Skeletal muscle satellite cell (primary cell): Measurements from ENCODE around the gene MPLKIP. TPM values are rescaled to one million over a fixed set of nuclear protein-coding genes. Genes with fewer than 3 reads are reported as not detected.

Source experiments
- H3K27me3 ChIP-seq: 2 replicates; pipeline ENCODE4 v1.7.0; 2013; ENCODE audit warnings: low read length; ENCODE audit not compliant: control insufficient read depth, insufficient read depth
- H3K36me3 ChIP-seq: 2 replicates; pipeline ENCODE4 v1.7.0; 2013; ENCODE audit warnings: mild to moderate bottlenecking, control low read depth, low read length; ENCODE audit not compliant: insufficient read depth
- H3K4me1 ChIP-seq: 2 replicates; pipeline ENCODE4 v1.7.0; 2013; ENCODE audit warnings: low read length; ENCODE audit not compliant: control insufficient read depth, insufficient read depth
- H3K4me2 ChIP-seq: 2 replicates; pipeline ENCODE4 v1.7.0; 2013; ENCODE audit warnings: mild to moderate bottlenecking, low read length
- H3K4me3 ChIP-seq: 2 replicates; pipeline ENCODE4 v1.7.0; 2013; ENCODE audit warnings: low read length
- H3K9ac ChIP-seq: 2 replicates; pipeline ENCODE4 v1.7.0; 2013; ENCODE audit warnings: mild to moderate bottlenecking, low read depth, low read length, moderate library complexity
- H3K9me3 ChIP-seq: replicated peaks from 2 replicates; pipeline ENCODE4 v1.7.0; 2013; ENCODE audit warnings: mild to moderate bottlenecking, control low read depth, low read length
- small RNA-seq: library from RNA; depleted of rRNA; stranded (forward); fragments of <200 nt; gene quantifications from one replicate; pipeline ENCODE3, GENCODE V24; 2012

MPLKIP gene

GRCh38 chr7:40095695-40096327, 38.6 kb downstream of the MPLKIP start:
- H3K27me3 ChIP-seq: no peaks in the 10 kb centered on the region
- H3K4me3 ChIP-seq: no peak overlapping the region
- H3K4me1 ChIP-seq: no peaks in the 10 kb centered on the region
- H3K4me2 ChIP-seq: no peak overlapping the region
- H3K36me3 ChIP-seq: peaks cover 42% of the 10 kb centered on the region
- no peaks in the 10 kb centered on the region for H3K9me3 ChIP-seq
- H3K9ac ChIP-seq: no peak overlapping the region

- no peaks in the 10 kb centered on the region for H3K9me3 ChIP-seq
- H3K4me2 ChIP-seq: no peak overlapping the region
- H3K4me3 ChIP-seq: no peak overlapping the region
- no peaks in the 10 kb centered on the region for H3K27me3 ChIP-seq
- no peaks in the 10 kb centered on the region for H3K4me1 ChIP-seq
- peaks cover 42% of the 10 kb centered on the region for H3K36me3 ChIP-seq
- no peak overlapping the region for H3K9ac ChIP-seq
These were observed 39.2 kb downstream of the MPLKIP start for GRCh38 chr7:40095230-40095629.

DNA sequence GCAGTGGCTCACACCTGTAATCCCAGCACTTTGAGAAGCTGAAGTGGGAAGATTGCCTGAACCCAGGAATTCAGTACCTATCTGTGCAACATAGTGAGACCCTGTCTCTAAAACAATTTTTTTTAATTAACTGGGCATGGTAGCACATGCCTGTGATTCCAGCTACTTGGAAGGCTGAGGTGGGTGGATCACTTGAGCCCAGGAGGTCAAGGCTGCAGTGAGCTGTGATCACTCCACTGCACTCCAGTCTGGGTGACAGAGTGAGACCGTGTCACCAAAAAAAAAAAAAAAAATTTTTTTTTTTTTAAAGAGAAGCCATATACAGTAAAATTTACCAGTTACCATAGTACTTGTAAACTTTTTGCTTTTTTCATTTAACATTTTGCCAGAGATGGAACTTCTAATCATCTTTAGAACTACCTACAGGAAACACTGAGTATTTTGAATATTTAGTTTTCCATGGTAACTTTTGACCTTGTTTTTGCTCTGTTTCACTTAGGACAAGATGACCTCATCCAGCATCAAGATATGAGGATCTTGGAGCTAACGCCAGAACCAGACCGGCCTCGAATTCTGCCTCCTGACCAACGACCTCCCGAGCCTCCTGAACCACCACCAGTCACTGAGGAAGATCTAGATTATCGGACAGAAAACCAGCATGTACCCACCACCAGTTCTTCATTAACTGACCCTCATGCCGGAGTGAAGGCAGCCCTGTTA, 40.6 kb downstream of the MPLKIP start:
- no peaks in the 10 kb centered on the region for H3K4me1 ChIP-seq
- no peak overlapping the region for H3K9ac ChIP-seq
- H3K27me3 ChIP-seq: no peaks in the 10 kb centered on the region
- H3K4me2 ChIP-seq: no peak overlapping the region
- H3K4me3 ChIP-seq: no peak overlapping the region
- no peaks in the 10 kb centered on the region for H3K9me3 ChIP-seq
- H3K36me3 ChIP-seq: peaks cover 51% of the 10 kb centered on the region

GRCh38 chr7:40092182-40092581, 42.2 kb downstream of the MPLKIP start:
- H3K4me2 ChIP-seq: no peak overlapping the region
- peaks cover 60% of the 10 kb centered on the region for H3K36me3 ChIP-seq
- no peaks in the 10 kb centered on the region for H3K27me3 ChIP-seq
- H3K9me3 ChIP-seq: no peaks in the 10 kb centered on the region
- H3K9ac ChIP-seq: no peak overlapping the region
- H3K4me3 ChIP-seq: no peak overlapping the region
- H3K4me1 ChIP-seq: no peaks in the 10 kb centered on the region

DNA sequence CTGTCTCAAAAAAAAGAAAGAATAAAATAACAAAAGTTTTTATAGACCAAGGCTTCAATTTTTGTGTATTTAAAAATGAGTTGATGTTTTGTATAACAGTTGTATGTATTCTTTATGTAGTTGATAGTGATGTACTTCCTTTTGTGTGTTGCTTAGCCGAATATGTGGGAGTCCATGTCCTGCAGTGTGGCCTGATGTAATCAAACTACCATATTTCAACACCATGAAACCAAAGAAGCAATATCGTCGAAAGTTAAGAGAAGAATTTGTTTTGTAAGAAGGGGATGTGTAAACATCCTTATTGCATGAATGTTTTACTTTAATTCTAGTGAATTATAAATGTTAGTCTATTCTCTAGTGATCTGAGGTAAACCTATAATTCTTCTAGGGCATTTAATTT, 56.6 kb downstream of the MPLKIP start:
- no peak overlapping the region for H3K9ac ChIP-seq

More for the DNA sequence above, 56.6 kb downstream of the MPLKIP start:
- Histone ChIP-seq H3K4me2 (no peak overlapping the region), H3K9me3 (no peaks in the 10 kb centered on the region), H3K27me3 (no peaks in the 10 kb centered on the region), H3K4me3 (no peak overlapping the region), H3K36me3 (peaks cover 5% of the 10 kb centered on the region), H3K4me1 (no peaks in the 10 kb centered on the region)

Small RNAs within 50 kb of the gene (small RNA-seq; reads per million reads assigned to genes)
- gene AC006023.1 (not detected), gene AC006023.2 (not detected)
